Mammary epithelial cell (primary cell): Measurements from ENCODE around the gene GPR75.

Experiments used
- CTCF ChIP-seq, 2 donors: IDR thresholded peaks in 1 of 2; conservative IDR thresholded peaks in 1 of 2; 2 replicates each; pipeline ENCODE4 v1.5.1; 2011 to 2012; ENCODE audit warnings: inconsistent platforms in 2 of 2, low read length in 2 of 2, mild to moderate bottlenecking in 2 of 2, control low read depth in 1 of 2, low read depth in 1 of 2; ENCODE audit not compliant: insufficient read depth in 1 of 2; ENCODE audit errors: extremely low read depth in 1 of 2
- EZH2 ChIP-seq: IDR thresholded peaks from 2 replicates; pipeline ENCODE4 v1.6.1; 2012; ENCODE audit warnings: low read length, inconsistent platforms, borderline replicate concordance

GRCh38 chr2:53903011-53903410 lies 43.2 kb upstream of the GPR75 start:
- TF ChIP-seq CTCF (conservative IDR thresholded peaks at IDR 0.05 in 1 of 2, IDR thresholded peaks at IDR 0.05 in 1 of 2; ENCODE audit: extremely low read depth in 1 of 2, insufficient read depth in 1 of 2, low read depth in 1 of 2, low read length in 2 of 2) (no peak), EZH2 (no peak)
